Thoracic aorta (tissue), 2 donors: ENCODE measurements around the gene HILPDA. TPM values are rescaled to one million over a fixed set of nuclear protein-coding genes. Genes with fewer than 3 reads are reported as not detected.

Experiments
- ATAC-seq: fragments of 150-250 bp; one replicate; pipeline ENCODE4 v1.8.0; 2017; ENCODE audit warnings: low read depth; ENCODE audit not compliant: insufficient number of reproducible peaks, low FRiP score
- DNase-seq: peaks from one replicate; pipeline ENCODE4 v3.0.0-alpha.2; 2020; ENCODE audit warnings: low spot score
- H3K27ac ChIP-seq, 2 donors: fragments of 200-600 bp; sonication (generic); 1 replicate in 1 of 2; 2 replicates in 1 of 2; pipeline ENCODE4 v1.5.1; 2016; ENCODE audit warnings: mild to moderate bottlenecking in 2 of 2, moderate library complexity in 2 of 2
- H3K27me3 ChIP-seq: fragments of 200-600 bp; sonication (generic); replicated peaks from 2 replicates; pipeline ENCODE4 v1.6.0; 2016; ENCODE audit warnings: mild to moderate bottlenecking; ENCODE audit not compliant: insufficient read depth
- H3K36me3 ChIP-seq: fragments of 200-600 bp; sonication (generic); one replicate; pipeline ENCODE4 v1.5.1; 2016
- H3K4me1 ChIP-seq, 2 donors: fragments of 200-600 bp; sonication (generic); 1 replicate in 1 of 2; 2 replicates in 1 of 2; pipeline versions ENCODE4 v1.5.1 to v1.6.0; 2016; ENCODE audit warnings: low read depth in 2 of 2, mild to moderate bottlenecking in 1 of 2; ENCODE audit not compliant: control insufficient read depth in 1 of 2
- H3K4me3 ChIP-seq: fragments of 200-600 bp; sonication (generic); 2 replicates; pipeline ENCODE4 v1.5.1; 2016; ENCODE audit warnings: mild to moderate bottlenecking
- H3K9me3 ChIP-seq: fragments of 200-600 bp; sonication (generic); 2 replicates; pipeline ENCODE4 v1.5.1; 2016
- total RNA-seq, 2 donors: library from RNA; depleted of rRNA; stranded (reverse); fragments of >200 nt; gene quantifications; one replicate each; pipeline versions ENCODE4 v1.1.0 to v1.2.3, GENCODE V29; 2016
- TF ChIP-seq, protein P1 (sequence below): fragments of 200-600 bp; sonication (generic); IDR thresholded peaks from one replicate; pipeline ENCODE4 v1.5.1; 2019; ENCODE audit warnings: antibody characterized with exemption

HILPDA gene
- total RNA-seq, 2 donors from 2014 or later: 9.3 to 19.8 TPM

DNA sequence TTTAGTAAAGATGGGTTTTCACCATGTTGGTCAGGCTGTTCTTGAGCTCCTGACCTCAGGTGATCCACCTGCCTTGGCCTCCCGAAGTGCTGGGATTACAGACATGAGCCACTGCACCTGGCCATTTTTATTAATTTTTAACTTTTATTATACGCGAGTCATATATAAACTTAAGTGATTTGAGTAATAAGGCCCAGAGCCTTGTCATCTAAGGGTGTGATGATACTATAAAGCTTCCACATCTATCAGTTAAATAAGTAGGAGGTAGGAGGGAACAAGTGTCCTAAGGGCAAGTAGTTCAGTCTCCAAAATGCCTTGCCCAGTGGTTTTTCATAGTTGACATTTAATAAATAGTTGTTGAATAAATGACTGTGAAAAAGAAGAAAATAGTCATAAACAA is 13.3 kb upstream of the HILPDA start:
- H3K27me3 ChIP-seq: no peaks in the 10 kb centered on the region
- peaks cover 0 to 16% of the 10 kb centered on the region in 2 donors for H3K4me1 ChIP-seq
- ATAC-seq (no peak), DNase-seq (no peak)
- H3K9me3 ChIP-seq: no peaks in the 10 kb centered on the region
- no peak overlapping the region for H3K27ac ChIP-seq
- no peaks in the 10 kb centered on the region for H3K36me3 ChIP-seq
- H3K4me3 ChIP-seq: no peak overlapping the region
- TF ChIP-seq, protein P1, sequence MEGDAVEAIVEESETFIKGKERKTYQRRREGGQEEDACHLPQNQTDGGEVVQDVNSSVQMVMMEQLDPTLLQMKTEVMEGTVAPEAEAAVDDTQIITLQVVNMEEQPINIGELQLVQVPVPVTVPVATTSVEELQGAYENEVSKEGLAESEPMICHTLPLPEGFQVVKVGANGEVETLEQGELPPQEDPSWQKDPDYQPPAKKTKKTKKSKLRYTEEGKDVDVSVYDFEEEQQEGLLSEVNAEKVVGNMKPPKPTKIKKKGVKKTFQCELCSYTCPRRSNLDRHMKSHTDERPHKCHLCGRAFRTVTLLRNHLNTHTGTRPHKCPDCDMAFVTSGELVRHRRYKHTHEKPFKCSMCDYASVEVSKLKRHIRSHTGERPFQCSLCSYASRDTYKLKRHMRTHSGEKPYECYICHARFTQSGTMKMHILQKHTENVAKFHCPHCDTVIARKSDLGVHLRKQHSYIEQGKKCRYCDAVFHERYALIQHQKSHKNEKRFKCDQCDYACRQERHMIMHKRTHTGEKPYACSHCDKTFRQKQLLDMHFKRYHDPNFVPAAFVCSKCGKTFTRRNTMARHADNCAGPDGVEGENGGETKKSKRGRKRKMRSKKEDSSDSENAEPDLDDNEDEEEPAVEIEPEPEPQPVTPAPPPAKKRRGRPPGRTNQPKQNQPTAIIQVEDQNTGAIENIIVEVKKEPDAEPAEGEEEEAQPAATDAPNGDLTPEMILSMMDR: no peak

DNA sequence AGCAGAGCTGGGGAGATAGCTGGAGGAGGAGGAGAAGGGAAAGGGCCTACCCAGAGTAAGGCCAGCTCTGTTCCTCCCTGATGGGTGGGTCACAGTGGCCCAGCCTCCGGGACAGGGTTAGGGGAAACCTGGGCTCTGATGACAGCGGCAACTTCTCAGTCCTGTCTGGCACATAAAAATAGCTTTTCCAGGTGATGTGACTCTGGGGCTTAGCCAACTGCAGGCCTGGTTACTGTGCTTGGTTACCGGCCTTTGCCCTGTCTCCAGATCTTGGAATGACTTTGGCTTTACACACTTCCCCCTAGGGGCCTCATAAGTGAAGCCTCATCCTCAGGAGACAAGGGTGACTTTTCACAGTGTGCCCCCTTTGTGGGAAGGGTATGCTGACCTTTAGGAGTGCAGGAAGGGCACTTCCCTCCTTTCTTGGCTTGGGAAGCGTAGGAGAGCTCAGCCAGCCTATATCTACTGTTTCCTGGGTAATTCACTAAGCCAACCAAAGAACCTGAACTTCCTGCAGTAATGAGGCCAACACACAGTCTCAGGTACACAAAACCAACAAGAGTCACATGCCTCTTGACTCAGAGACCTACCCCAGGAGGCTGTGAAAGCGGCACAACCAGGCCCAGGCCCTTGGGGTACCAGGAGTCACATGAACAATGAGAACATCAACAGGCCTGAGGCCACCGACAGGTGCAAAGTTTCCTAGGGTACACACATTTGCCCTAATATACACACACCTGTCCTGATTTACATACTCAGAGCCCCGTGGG is 11.7 kb upstream of the HILPDA start:
- Histone ChIP-seq H3K4me1 (peaks cover 0 to 16% of the 10 kb centered on the region in 2 donors), H3K27ac (no peak overlapping the region), H3K9me3 (no peaks in the 10 kb centered on the region), H3K27me3 (no peaks in the 10 kb centered on the region), H3K4me3 (no peak overlapping the region), H3K36me3 (no peaks in the 10 kb centered on the region)
- TF ChIP-seq, protein P1: no peak
- ATAC-seq (no peak), DNase-seq (no peak)

DNA sequence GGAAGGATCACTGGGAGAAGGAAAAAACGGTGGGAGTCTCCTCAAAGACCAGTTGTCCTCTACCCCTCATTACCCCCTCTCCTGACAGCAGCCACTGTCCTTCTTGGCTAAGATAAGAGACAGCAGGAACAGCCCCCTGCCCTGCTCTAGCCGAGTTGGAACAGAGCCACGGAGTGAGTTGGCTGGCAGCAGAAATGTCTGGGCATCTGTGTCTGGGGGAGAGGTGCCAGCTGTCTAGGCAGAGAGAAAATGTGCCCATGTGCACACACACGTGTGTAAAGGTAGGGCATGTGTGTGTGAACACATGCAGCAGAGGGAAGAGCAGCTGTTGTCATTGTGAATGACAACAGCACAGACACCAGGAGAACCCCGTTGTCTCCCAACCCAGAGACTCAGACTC is 9.4 kb upstream of the HILPDA start:
- TF ChIP-seq, protein P1: no peak
- no peak for ATAC-seq

DNA sequence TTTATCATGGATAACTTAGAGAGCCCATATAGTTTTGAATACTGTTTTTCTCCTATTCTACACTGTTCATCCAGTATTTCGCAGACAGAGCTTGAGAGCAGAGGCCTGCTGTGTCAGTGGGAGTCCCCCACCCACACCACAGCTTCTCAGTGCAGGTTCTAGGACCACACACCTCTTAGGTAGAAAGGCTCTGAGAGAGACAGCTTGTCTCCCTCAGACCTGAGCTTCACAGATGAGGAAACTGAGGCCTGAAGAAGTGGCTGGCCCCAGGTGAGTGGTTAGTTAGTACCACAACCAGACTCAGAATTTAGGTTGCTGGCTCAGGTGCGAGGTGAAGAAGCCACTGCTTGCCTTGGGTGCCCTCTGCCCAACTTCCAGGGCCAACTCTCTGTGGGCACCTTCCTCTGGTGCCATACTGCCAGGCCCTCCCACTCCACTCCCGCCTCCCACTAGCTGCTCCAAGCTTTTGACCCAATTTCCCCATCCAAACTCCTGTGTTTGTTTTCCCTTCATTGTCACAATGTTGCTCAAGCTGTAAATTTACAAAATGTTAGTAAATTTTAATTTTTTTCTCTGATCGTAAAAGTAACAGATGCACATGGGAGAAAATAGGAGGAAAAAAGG is 7.6 kb upstream of the HILPDA start:
- ATAC-seq (no peak), DNase-seq (no peak)

More for the DNA sequence above, 9.4 kb upstream of the HILPDA start:
- no peak for DNase-seq
- H3K27me3 ChIP-seq: no peaks in the 10 kb centered on the region
- H3K9me3 ChIP-seq: no peaks in the 10 kb centered on the region
- H3K4me1 ChIP-seq: peaks cover 0 to 28% of the 10 kb centered on the region in 2 donors
- peak overlapping the region; percentile 58 to 64 for H3K27ac ChIP-seq
- H3K4me3 ChIP-seq: no peak overlapping the region
- no peaks in the 10 kb centered on the region for H3K36me3 ChIP-seq

DNA sequence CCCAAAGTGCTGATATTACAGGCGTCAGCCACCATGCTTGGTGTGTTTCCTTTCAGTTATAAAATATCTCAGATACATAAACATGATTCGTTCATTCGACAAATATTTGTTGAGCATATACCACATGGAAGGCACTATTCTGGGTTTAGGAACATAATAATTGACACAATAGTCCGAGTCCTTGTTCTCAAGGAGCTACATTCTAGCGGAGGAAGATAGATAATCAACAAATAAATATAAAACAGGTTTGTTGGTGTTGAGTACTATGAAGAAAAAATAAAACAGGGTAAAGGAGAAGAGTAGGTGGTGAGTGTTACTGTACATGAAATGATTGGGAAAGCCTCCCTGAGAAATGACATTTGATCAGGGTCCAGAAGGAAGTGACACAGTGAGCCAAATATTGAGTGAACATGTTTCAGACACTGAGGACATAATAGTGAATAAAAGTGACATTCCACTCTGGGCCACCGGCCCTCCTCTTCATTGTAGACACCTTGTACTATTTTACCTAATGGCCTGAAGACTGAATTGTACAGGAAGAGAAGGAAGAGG is 6.9 kb upstream of the HILPDA start:
- TF ChIP-seq, protein P1: no peak
- ATAC-seq (no peak), DNase-seq (no peak)
- H3K4me1 ChIP-seq: peaks cover 3 to 47% of the 10 kb centered on the region in 2 donors
- H3K27me3 ChIP-seq: no peaks in the 10 kb centered on the region
- H3K4me3 ChIP-seq: no peak overlapping the region
- H3K36me3 ChIP-seq: no peaks in the 10 kb centered on the region
- no peaks in the 10 kb centered on the region for H3K9me3 ChIP-seq
- H3K27ac ChIP-seq: no peak overlapping the region

More for the DNA sequence above, 7.6 kb upstream of the HILPDA start:
- TF ChIP-seq, protein P1: no peak
- Histone ChIP-seq H3K27ac (no peak overlapping the region), H3K27me3 (no peaks in the 10 kb centered on the region), H3K36me3 (no peaks in the 10 kb centered on the region), H3K4me1 (peaks cover 0 to 39% of the 10 kb centered on the region in 2 donors), H3K9me3 (no peaks in the 10 kb centered on the region), H3K4me3 (no peak overlapping the region)
